Rectal smooth muscle tissue (tissue), 1 donor: ENCODE data around the gene ASB13.
A peak's percentile ranks its signal among the peaks of the same experiment; 100 is the strongest.

Source experiments
- H3K27ac ChIP-seq: one replicate; pipeline ENCODE4 v1.7.0; 2013; ENCODE audit warnings: low read depth, low read length, inconsistent platforms
- H3K27me3 ChIP-seq: one replicate; pipeline ENCODE4 v1.7.0; 2013; ENCODE audit warnings: low read length; ENCODE audit not compliant: control insufficient read depth, insufficient read depth
- H3K36me3 ChIP-seq: one replicate; pipeline ENCODE4 v1.7.0; 2013; ENCODE audit warnings: low read length; ENCODE audit not compliant: control insufficient read depth, insufficient read depth
- H3K4me1 ChIP-seq: one replicate; pipeline ENCODE4 v1.7.0; 2013; ENCODE audit warnings: low read length; ENCODE audit not compliant: control insufficient read depth, insufficient read depth
- H3K4me3 ChIP-seq: one replicate; pipeline ENCODE4 v1.7.0; 2013; ENCODE audit warnings: low read length
- H3K9ac ChIP-seq: one replicate; pipeline ENCODE4 v1.7.0; 2013; ENCODE audit warnings: low read length

The ASB13 gene

DNA sequence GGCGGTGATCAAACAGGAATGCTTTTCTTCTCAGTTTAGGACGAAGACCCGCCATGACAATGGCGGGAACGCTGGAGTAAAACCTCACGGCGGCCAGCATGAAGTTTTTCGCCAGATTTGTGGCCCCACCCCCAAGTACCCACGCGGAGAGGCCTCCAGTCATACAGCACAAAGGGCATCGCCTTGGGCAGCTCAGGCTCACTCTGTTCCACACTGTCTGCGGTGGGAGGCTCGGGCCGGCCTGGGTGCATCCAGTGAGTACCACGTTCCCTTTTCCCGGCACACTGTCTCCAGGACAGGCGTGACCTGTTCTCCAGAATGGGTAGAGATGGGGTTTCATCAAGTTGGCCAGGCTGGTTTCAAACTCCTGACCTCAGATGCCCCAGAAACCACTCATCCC, 27.3 kb downstream of the ASB13 start:
- Histone ChIP-seq H3K4me1 (no peaks in the 10 kb centered on the region), H3K9ac (no peak overlapping the region), H3K36me3 (peaks cover 7% of the 10 kb centered on the region), H3K27ac (no peak overlapping the region), H3K4me3 (no peak overlapping the region), H3K27me3 (no peaks in the 10 kb centered on the region)

DNA sequence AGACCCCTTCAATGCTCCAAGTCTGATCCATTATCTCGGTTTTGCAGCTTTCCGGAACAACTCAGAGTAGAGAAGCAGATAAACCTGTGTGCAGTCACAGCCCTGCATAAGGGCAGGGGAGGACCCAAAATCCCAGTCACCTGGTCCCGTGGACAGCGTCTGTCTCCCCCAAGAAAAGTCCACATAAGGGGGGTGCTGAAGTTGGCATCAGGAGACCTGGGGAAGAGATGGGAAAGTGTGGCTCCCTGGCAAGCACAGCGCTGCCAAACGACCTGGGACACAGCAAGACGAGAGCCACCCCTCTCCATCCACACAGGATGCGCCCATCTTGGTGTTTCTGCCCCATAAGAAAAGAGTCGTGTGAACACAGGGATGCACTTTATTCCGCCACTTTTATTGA, 27.9 kb downstream of the ASB13 start:
- Histone ChIP-seq H3K36me3 (peaks cover 7% of the 10 kb centered on the region), H3K4me3 (no peak overlapping the region), H3K9ac (no peak overlapping the region), H3K4me1 (no peaks in the 10 kb centered on the region), H3K27me3 (no peaks in the 10 kb centered on the region), H3K27ac (no peak overlapping the region)

DNA sequence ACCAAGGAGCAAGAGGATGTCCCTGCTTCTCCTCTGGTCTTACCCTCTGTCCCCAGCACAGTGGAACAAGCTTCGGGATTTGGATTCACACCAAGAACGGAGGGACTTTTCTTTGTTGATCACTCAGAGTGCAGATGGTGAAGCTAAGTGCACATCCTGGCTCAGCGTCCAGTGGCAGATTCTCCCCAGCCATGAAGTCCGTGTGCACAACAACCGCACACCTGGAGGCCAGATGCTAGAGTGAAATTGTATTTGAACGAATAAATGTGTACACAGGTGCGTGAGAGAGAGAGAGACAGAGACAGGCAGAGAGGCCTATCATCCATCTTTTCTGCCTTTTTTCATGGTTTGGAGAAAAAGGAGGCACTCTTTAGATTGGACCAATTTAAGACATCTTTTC, 31.5 kb downstream of the ASB13 start:
- peaks cover 7% of the 10 kb centered on the region for H3K36me3 ChIP-seq
- no peak overlapping the region for H3K4me3 ChIP-seq
- no peaks in the 10 kb centered on the region for H3K4me1 ChIP-seq
- H3K9ac ChIP-seq = no peak overlapping the region
- H3K27me3 ChIP-seq = no peaks in the 10 kb centered on the region
- H3K27ac ChIP-seq = no peak overlapping the region

DNA sequence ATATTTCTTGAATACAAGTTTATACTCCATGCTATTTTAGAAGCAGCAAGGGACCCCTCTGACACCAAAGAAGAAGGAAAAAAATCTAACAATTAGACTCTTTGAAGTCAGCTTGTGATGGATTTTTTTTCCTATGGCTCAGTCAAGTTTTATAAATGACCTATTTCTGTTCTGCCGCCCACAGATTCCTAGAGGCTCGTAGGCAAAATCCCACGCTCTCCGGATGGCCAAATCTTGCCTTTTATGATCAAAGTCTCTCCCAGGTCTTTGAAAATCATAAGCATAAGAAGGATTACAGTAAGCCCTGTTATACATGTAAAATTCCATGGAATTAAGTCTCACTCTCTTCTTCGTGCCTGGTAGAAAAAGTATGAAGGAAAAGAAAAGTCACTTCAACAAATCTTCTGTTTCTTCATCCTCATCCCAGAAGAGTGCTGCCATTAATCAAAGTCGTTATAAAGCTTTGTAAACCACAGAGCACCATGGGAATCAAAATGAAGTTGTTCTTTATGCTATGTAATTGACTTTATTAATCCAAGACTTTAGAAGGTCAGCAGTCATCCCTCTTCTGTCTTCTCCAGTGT, 33.1 kb downstream of the ASB13 start:
- Histone ChIP-seq H3K4me3 (no peak overlapping the region), H3K27me3 (no peaks in the 10 kb centered on the region), H3K4me1 (peaks cover 4% of the 10 kb centered on the region), H3K27ac (no peak overlapping the region), H3K36me3 (no peaks in the 10 kb centered on the region), H3K9ac (no peak overlapping the region)

DNA sequence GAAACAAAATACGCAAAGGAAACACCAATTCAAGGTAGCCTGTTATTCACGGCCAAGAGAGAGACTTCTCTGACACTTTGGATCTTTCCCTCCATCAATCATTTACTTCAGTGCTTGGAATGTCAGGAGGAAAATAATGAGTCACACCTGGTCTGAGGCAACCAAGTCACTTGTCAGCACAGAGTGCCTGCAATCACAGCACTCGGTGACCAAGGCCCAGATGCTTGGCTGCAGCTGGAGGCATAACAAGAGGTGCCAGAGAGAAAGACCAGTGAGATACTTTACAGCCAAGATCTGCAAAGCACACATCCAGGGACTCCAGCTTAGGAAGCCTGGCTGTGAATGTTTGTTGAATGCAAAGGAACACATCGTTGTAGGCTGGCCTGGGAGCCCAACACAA, 33.9 kb downstream of the ASB13 start:
- H3K27me3 ChIP-seq = no peaks in the 10 kb centered on the region
- H3K4me1 ChIP-seq = peaks cover 4% of the 10 kb centered on the region
- no peaks in the 10 kb centered on the region for H3K36me3 ChIP-seq
- H3K27ac ChIP-seq = no peak overlapping the region
- no peak overlapping the region for H3K9ac ChIP-seq
- H3K4me3 ChIP-seq = no peak overlapping the region

DNA sequence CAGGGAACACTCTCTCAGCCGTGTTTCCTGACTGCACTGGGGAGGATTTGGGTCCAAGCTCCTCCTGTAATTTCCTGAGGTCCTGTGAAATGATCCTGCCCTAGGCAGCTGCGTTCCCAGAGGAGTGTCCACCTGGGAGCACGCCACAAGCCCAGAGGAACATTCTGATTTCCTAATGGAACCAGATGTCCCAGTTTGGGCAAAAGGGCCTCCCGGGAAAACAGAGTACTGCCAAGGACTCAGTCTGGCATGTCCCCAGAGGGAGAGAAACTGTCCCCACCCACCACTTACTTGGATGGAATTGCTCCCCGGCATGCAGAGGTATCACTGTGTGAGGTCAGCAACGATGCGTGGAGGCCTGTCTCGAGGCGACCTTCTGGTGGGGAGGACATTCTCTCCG, 34.5 kb downstream of the ASB13 start:
- no peaks in the 10 kb centered on the region for H3K36me3 ChIP-seq
- no peak overlapping the region for H3K4me3 ChIP-seq
- no peaks in the 10 kb centered on the region for H3K27me3 ChIP-seq
- peaks cover 4% of the 10 kb centered on the region for H3K4me1 ChIP-seq
- H3K9ac ChIP-seq = no peak overlapping the region
- no peak overlapping the region for H3K27ac ChIP-seq

DNA sequence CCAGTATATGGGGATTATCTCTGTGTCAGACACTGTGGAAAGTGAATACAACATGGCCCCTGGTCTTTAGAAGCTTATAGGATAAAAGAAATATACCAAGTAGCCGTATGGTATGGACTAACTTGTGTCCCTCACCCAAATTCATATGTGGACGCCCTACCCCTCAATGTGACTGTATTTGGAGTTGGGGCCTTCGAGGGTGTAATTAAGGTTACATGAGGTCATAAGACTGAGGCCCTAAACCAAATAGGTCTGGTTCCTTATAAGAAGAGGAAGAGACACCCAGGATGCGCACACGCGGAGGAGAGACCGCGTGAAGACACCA, 36.3 kb downstream of the ASB13 start:
- Histone ChIP-seq H3K36me3 (no peaks in the 10 kb centered on the region), H3K4me3 (no peak overlapping the region), H3K27me3 (no peaks in the 10 kb centered on the region), H3K27ac (no peak overlapping the region), H3K9ac (no peak overlapping the region), H3K4me1 (peaks cover 4% of the 10 kb centered on the region)

DNA sequence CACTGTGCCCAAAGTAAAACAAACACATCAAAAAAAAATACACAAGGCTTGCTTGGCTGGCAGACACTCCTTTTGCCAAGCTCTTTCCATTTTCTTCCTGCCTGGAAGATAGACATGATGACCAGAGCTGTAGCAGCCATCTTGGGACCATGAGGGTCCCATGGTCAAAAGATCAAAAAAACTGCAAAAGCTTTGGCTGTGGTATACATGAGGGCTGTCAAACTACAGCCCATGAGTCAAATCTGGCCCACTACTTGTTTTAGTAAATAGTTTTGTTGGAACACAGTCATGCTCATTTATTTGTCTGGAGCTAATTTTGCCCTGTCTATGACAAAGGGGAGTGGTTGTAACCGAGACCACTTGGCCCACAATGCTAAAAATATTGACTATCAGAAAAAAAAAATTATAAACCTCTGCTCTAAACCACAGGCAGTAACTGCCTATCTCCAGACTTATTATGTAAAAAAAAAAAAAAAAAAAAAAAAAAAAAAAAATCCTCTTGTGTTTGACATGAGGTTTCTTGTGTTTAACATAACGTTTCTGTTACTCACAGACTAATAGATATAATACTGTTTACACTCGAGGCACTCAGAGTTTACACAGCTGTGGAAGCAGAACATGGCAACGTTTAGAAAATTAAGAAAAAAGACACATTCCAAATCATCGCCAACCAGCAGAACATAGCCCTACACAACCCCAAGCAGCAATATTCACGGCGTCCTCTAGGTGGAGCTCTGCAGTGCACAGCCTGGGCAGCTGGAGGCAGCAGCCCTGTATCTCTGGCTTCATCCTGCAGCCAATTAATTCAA, 36.9 kb downstream of the ASB13 start:
- H3K4me1 ChIP-seq = peaks cover 4% of the 10 kb centered on the region
- no peak overlapping the region for H3K9ac ChIP-seq
- peak overlapping the region; percentile 54 for H3K27ac ChIP-seq

DNA sequence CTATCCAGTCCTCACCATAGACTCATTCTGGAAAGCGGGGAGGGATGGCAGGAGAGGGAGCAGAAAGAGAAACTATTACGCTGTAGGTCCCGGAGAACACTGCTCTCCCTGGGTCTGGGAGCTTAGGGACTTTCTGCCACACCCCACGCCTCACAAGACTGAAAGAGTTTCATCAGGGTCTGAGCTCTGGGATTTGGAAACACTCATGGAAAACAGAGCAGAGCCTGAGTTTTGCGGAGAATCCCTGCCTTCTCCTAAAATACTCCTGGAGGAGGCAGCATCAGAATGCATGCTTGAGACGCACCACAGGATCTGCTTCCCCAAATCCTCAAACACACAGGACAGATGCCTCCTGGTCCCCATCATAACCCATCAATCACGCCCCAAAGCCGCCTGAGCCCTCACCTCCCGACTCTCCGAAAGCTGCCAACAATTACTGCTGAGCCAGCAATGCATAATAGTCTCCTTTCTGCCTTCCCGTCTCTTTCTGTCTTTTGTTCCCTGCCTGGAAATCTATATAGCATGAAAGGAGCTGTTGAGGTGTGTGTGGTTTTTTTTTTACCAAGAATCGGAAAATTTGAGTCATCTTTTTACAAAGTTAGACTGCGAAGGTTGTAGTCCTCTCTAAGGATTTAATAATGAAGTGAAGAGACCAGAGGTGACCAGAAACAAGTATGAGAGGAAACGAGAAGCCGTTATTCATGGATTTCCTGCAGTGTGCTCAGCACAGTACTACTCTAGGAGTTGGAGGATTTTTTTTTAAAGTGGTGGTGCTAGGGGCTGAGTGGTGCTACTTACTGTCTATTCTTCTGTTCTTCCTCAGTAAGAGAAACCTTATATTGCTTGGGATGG, 37.7 kb downstream of the ASB13 start:
- peak overlapping the region; percentile 54 for H3K27ac ChIP-seq
- H3K4me1 ChIP-seq = peaks cover 4% of the 10 kb centered on the region
- peak overlapping the region; percentile 58 for H3K4me3 ChIP-seq
- no peaks in the 10 kb centered on the region for H3K36me3 ChIP-seq
- H3K9ac ChIP-seq = peak overlapping the region; percentile 27
- H3K27me3 ChIP-seq = no peaks in the 10 kb centered on the region

More for the DNA sequence above, 36.9 kb downstream of the ASB13 start:
- Histone ChIP-seq H3K27me3 (no peaks in the 10 kb centered on the region), H3K36me3 (no peaks in the 10 kb centered on the region), H3K4me3 (no peak overlapping the region)

DNA sequence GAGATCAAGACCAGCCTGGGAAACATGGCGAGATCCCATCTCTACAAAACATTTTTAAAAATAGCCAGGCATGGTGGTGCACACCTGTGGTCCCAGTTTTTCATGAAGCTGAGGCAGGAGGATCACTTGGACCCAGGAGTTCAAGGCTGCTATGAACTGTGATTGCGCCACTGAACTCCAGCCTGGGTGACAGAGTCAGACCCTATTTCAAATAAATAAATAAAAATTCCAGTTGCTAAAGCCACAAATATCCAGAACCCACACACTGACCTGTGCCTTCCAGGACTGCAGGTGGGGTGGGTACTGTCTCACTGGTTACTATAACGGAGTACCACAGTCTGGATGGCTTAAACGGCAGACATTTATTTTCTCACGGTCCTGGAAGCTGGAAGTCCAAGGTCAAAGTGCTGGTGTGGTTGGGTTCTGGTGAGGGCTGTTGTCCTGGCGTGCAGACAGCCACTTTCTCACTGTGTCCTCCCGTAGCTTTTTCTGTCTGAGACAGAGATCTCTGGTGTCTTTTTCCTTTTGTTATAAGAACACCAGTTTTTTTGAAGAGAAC, 38.8 kb downstream of the ASB13 start:
- no peak overlapping the region for H3K9ac ChIP-seq
- peaks cover 4% of the 10 kb centered on the region for H3K4me1 ChIP-seq
- H3K4me3 ChIP-seq = no peak overlapping the region
- no peaks in the 10 kb centered on the region for H3K36me3 ChIP-seq
- H3K27ac ChIP-seq = no peak overlapping the region
- H3K27me3 ChIP-seq = no peaks in the 10 kb centered on the region

DNA sequence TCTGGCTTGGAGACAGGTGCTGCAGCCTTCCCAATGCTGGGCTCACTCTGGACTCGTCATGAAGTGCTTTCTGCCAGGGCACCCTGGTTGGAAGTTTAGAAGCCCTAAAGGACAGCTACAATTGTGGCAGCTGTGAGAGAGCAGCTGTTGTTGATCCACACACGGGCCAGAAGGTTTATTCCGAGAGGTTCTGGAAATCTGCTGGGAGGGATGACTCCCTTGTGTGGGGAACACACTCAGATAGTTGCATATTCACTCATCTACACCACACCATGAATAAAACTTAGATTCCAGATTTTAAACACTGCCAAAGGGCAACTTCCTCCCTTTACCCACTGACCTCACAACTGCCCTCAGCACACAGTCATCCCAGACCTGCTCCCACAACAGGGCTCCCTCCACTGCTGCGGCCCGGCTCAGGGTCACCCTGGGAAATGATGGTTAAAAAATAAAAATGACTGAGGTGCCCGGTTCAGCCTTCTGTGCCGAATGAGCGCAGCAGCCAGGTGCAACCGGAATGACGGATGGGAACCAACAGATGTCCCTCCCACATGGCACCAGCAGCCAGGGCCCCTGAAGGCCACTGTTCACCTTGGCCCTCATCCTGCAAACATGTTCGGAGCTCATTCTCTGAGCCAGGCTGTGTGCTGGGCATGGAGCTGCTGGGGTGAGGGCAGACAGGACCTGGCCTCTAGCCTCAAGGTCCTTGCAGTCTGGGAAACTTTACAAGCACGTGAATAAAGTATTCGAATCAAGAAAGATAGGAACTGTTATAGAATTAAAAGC, 40.2 kb downstream of the ASB13 start:
- Histone ChIP-seq H3K36me3 (no peaks in the 10 kb centered on the region), H3K4me3 (no peak overlapping the region), H3K27me3 (no peaks in the 10 kb centered on the region), H3K27ac (no peak overlapping the region), H3K4me1 (peaks cover 4% of the 10 kb centered on the region), H3K9ac (no peak overlapping the region)

DNA sequence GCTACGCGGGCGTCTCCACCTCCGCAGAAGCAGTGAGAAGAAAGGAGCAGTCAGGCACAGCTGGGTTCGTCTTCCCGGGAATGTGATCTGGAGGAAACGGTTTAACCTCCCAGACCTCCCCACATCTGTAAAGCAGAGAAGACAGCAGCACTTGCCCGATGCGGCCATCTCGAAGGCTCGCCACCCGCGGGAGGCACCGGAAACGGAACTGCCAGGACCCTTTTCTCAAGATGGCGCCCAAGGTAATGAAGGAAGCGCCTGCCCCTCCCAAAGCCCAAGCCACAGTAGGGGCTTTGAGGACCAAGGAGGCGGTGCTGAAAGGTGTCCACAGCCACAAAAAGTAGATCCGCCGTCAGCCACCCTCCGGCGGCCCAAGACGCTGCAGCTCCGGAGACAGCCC, 41.7 kb downstream of the ASB13 start:
- Histone ChIP-seq H3K4me3 (no peak overlapping the region), H3K27ac (no peak overlapping the region), H3K36me3 (no peaks in the 10 kb centered on the region), H3K9ac (no peak overlapping the region), H3K27me3 (no peaks in the 10 kb centered on the region), H3K4me1 (peaks cover 4% of the 10 kb centered on the region)
